ENCODE results near the gene FLT3. TPM values are rescaled to one million over a fixed set of nuclear protein-coding genes. Genes with fewer than 3 reads are reported as not detected.

FLT3 gene
- total and polyA plus RNA-seq, 2 donors (not counting 1 experiment from before 2014, with no cell fraction given): 0.13 to 0.42 TPM

- H3K27ac ChIP-seq (ENCODE audit: low read length in 2 of 2): no peak overlapping the region
- TF ChIP-seq EZH2 (IDR thresholded peaks at IDR 0.05; ENCODE audit: borderline replicate concordance, insufficient read depth, low read depth, low read length, poor library complexity, severe bottlenecking): no peak
- H3K4me1 Mint-ChIP-seq: peaks cover 71% of the 10 kb centered on the region
- H3K36me3 ChIP-seq (replicated peaks in 1 of 2; ENCODE audit: control extremely low read depth in 1 of 2, control insufficient read depth in 1 of 2, extremely low read depth in 1 of 2, insufficient read depth in 2 of 2, low read length in 1 of 2): no peaks in the 10 kb centered on the region
- ChIA-PET POLR2A (interaction anchor here (1.1 kb wide), 1 partner anchor 13 kb away, joined by 3 read pairs; no protein-coding TSS in a partner anchor), CTCF (interaction anchor here (0.6 to 1.4 kb wide), 4 partner anchors 11 to 102 kb away, joined by 3 to 5 read pairs (median 4); no protein-coding TSS in a partner anchor)
- H4K20me1 ChIP-seq (ENCODE audit: control insufficient read depth, insufficient read depth, low read length, poor library complexity, severe bottlenecking): no peaks in the 10 kb centered on the region
- no peak overlapping the region for H3K9ac ChIP-seq (ENCODE audit: low read length)
- peak overlapping the region; percentile 80 for H3K27ac Mint-ChIP-seq
- ATAC-seq (ENCODE audit: low read depth) (no peak), DNase-seq (no peak)
- H3K4me1 ChIP-seq (ENCODE audit: control insufficient read depth in 2 of 2, insufficient read depth in 2 of 2, low read length in 2 of 2): peaks cover 62 to 71% of the 10 kb centered on the region in 2 donors
- no peak overlapping the region for H3K4me2 ChIP-seq (replicated peaks; ENCODE audit: low read depth, low read length, poor library complexity, severe bottlenecking)
- H3K79me2 ChIP-seq (ENCODE audit: control insufficient read depth, insufficient read depth, low read length): no peaks in the 10 kb centered on the region
- no peaks in the 10 kb centered on the region for H3K9me3 Mint-ChIP-seq (ENCODE audit: insufficient read depth)
- intact Hi-C loops (cut with micrococcal nuclease): loop anchor here (5.0 to 10.0 kb wide), 7 partner anchors 34 to 781 kb away; partner anchors contain the start of genes FLT3 and POMP
- no peak overlapping the region for H2AFZ ChIP-seq (ENCODE audit: insufficient read depth, low read depth, low read length, poor library complexity, severe bottlenecking)
- H3K9me3 ChIP-seq (ENCODE audit: control extremely low read depth in 1 of 3, control insufficient read depth in 2 of 3, insufficient read depth in 1 of 3, low read length in 2 of 3): peaks cover 0 to 4% (median 2%) of the 10 kb centered on the region in 3 donors
- H3K4me3 Mint-ChIP-seq: no peak overlapping the region
- no CpG with 5 or more reads among the region's 3 CpGs for WGBS (ENCODE audit: insufficient coverage)
- no peaks in the 10 kb centered on the region for H3K27me3 Mint-ChIP-seq
- H3K27me3 ChIP-seq (replicated peaks in 1 of 4; ENCODE audit: control extremely low read depth in 1 of 4, control insufficient read depth in 3 of 4, insufficient read depth in 4 of 4, low read length in 3 of 4): no peaks in the 10 kb centered on the region
- H3K4me3 ChIP-seq (ENCODE audit: control extremely low read depth in 1 of 5, extremely low read depth in 1 of 5, insufficient read depth in 1 of 5, low read depth in 2 of 5, low read length in 4 of 5): no peak overlapping the region
Measured at GRCh38 chr13:28045861-28046260, 54.5 kb downstream of the FLT3 start.

- DNase-seq (no peak), ATAC-seq (ENCODE audit: low read depth) (no peak)
- Mint-ChIP-seq H3K27ac (peak overlapping the region; percentile 70), H3K4me1 (peaks cover 62% of the 10 kb centered on the region), H3K27me3 (no peaks in the 10 kb centered on the region), H3K4me3 (no peak overlapping the region), H3K9me3 (ENCODE audit: insufficient read depth) (no peaks in the 10 kb centered on the region)
- ChIA-PET POLR2A (no interaction called here), CTCF (interaction anchor here (1.4 kb wide), 1 partner anchor 61 kb away, joined by 4 read pairs; no protein-coding TSS in a partner anchor)
- Histone ChIP-seq H3K27ac (ENCODE audit: low read length in 2 of 2) (no peak overlapping the region), H3K4me2 (replicated peaks; ENCODE audit: low read depth, low read length, poor library complexity, severe bottlenecking) (no peak overlapping the region), H3K9me3 (ENCODE audit: control extremely low read depth in 1 of 3, control insufficient read depth in 2 of 3, insufficient read depth in 1 of 3, low read length in 2 of 3) (peaks cover 0 to 4% (median 2%) of the 10 kb centered on the region in 3 donors), H3K27me3 (replicated peaks in 1 of 4; ENCODE audit: control extremely low read depth in 1 of 4, control insufficient read depth in 3 of 4, insufficient read depth in 4 of 4, low read length in 3 of 4) (no peaks in the 10 kb centered on the region), H4K20me1 (ENCODE audit: control insufficient read depth, insufficient read depth, low read length, poor library complexity, severe bottlenecking) (no peaks in the 10 kb centered on the region), H3K79me2 (ENCODE audit: control insufficient read depth, insufficient read depth, low read length) (no peaks in the 10 kb centered on the region), H3K9ac (ENCODE audit: low read length) (no peak overlapping the region), H2AFZ (ENCODE audit: insufficient read depth, low read depth, low read length, poor library complexity, severe bottlenecking) (no peak overlapping the region), H3K4me1 (ENCODE audit: control insufficient read depth in 2 of 2, insufficient read depth in 2 of 2, low read length in 2 of 2) (peaks cover 52 to 61% of the 10 kb centered on the region in 2 donors), H3K36me3 (replicated peaks in 1 of 2; ENCODE audit: control extremely low read depth in 1 of 2, control insufficient read depth in 1 of 2, extremely low read depth in 1 of 2, insufficient read depth in 2 of 2, low read length in 1 of 2) (no peaks in the 10 kb centered on the region), H3K4me3 (ENCODE audit: control extremely low read depth in 1 of 5, extremely low read depth in 1 of 5, insufficient read depth in 1 of 5, low read depth in 2 of 5, low read length in 4 of 5) (no peak overlapping the region)
- TF ChIP-seq CTCF (IDR thresholded peaks at IDR 0.05) (no peak), EZH2 (IDR thresholded peaks at IDR 0.05; ENCODE audit: borderline replicate concordance, insufficient read depth, low read depth, low read length, poor library complexity, severe bottlenecking) (no peak)
- intact Hi-C loops (cut with micrococcal nuclease): loop anchor here (5.0 to 10.0 kb wide), 7 partner anchors 32 to 780 kb away; partner anchors contain the start of genes FLT3 and POMP
- WGBS (ENCODE audit: insufficient coverage): no CpG with 5 or more reads among the region's 2 CpGs
Measured at GRCh38 chr13:28044608-28045007, 55.8 kb downstream of the FLT3 start.
